GM12878 (cell line): ENCODE measurements around the gene PLEKHN1. TPM values are rescaled to one million over a fixed set of nuclear protein-coding genes. Genes with fewer than 3 reads are reported as not detected.

Source experiments
- ATAC-seq: fragments of 200-7000 bp; cut with Tn5 transposase; 3 replicates; pipeline ENCODE4 v1.9.1; 2020; ENCODE audit warnings: mild to moderate bottlenecking, moderate library complexity
- BruUV-seq: library from RNA; stranded (reverse); fragments of 400-500 nt; replicated peaks from 2 replicates; lab custom pipeline; 2021; lab: Mats Ljungman, UMichigan
- CTCF ChIA-PET: fragments of 300-600 bp; sonication (Branson Sonifier 250); formaldehyde crosslinking; extraction: SDS; loops from one replicate; lab custom pipeline; 2021; ENCODE audit warnings: inconsistent platforms; lab: Yijun Ruan, JAX
- POLR2A ChIA-PET: fragments of 350-600 bp; formaldehyde crosslinking; extraction: SDS; loops from one replicate; lab custom pipeline; 2021; ENCODE audit warnings: inconsistent platforms; lab: Charles Lee
- RAD21 ChIA-PET: fragments of 300-600 bp; sonication (Branson Sonifier 250); formaldehyde crosslinking; loops from one replicate; lab custom pipeline; 2023; ENCODE audit warnings: antibody characterized with exemption; ENCODE audit not compliant: unreplicated experiment; lab: Charles Lee
- SMC1A ChIA-PET: fragments of 300-600 bp; sonication (Branson Sonifier 250); formaldehyde crosslinking; loops from one replicate; lab custom pipeline; 2023; ENCODE audit not compliant: unreplicated experiment, uncharacterized antibody; lab: Charles Lee
- DNase-seq: peaks from one replicate; pipeline ENCODE4 v3.0.0-alpha.2; 2011; ENCODE audit warnings: low read depth, low spot score
- FAIRE-seq: peaks from 3 replicates; lab custom pipeline; 2011; peaks lifted over from hg19 to GRCh38; lab: Jason Lieb, UNC
- H2AFZ ChIP-seq: 2 replicates; pipeline ENCODE4 v1.6.0; 2011; ENCODE audit warnings: low read depth, low read length, control low read depth; ENCODE audit not compliant: control insufficient read depth
- H3K27ac ChIP-seq: 2 replicates; pipeline ENCODE4 v1.5.1; 2011; ENCODE audit warnings: control low read depth; ENCODE audit not compliant: control insufficient read depth, insufficient read depth
- H3K27me3 ChIP-seq, 2 experiments: replicated peaks in 1 of 2; 2 replicates each; pipeline versions ENCODE4 v1.6.0 to v1.6.1; 2011; ENCODE audit warnings: low read length in 1 of 2; ENCODE audit not compliant: control insufficient read depth in 2 of 2, insufficient read depth in 2 of 2
- H3K36me3 ChIP-seq, 2 experiments: 2 replicates each; pipeline ENCODE4 v1.5.1; 2011; ENCODE audit warnings: low read length in 1 of 2; ENCODE audit not compliant: control insufficient read depth in 2 of 2, insufficient read depth in 2 of 2
- H3K4me1 ChIP-seq: 2 replicates; pipeline ENCODE4 v1.6.1; 2011; ENCODE audit warnings: mild to moderate bottlenecking, low read length, moderate library complexity, mixed read lengths; ENCODE audit not compliant: control insufficient read depth, insufficient read depth
- H3K4me2 ChIP-seq: 2 replicates; pipeline ENCODE4 v1.6.0; 2011; ENCODE audit warnings: control low read depth; ENCODE audit not compliant: control insufficient read depth, insufficient read depth
- H3K4me3 ChIP-seq: fragments of 200-600 bp; sonication (generic); 2 replicates; pipeline ENCODE4 v1.5.1; 2016
- H3K79me2 ChIP-seq: 2 replicates; pipeline ENCODE4 v1.6.0; 2011; ENCODE audit warnings: low read length; ENCODE audit not compliant: control insufficient read depth, insufficient read depth
- H3K9ac ChIP-seq: 2 replicates; pipeline ENCODE4 v1.8.0; 2011; ENCODE audit warnings: low read length, control low read depth, mixed read lengths; ENCODE audit not compliant: control insufficient read depth, insufficient read depth
- H3K9me3 ChIP-seq: replicated peaks from 3 replicates; pipeline ENCODE4 v1.5.1; 2011; ENCODE audit warnings: mild to moderate bottlenecking, low read length; ENCODE audit not compliant: control insufficient read depth, insufficient read depth
- H4K20me1 ChIP-seq: 2 replicates; pipeline ENCODE4 v1.6.0; 2011; ENCODE audit not compliant: control insufficient read depth, insufficient read depth
- ATF3 ChIP-seq: IDR thresholded peaks from 2 replicates; pipeline ENCODE4 v1.6.1; 2011; ENCODE audit warnings: low read depth, mild to moderate bottlenecking, low read length, moderate library complexity, borderline replicate concordance; ENCODE audit errors: extremely low read depth
- EGR1 ChIP-seq, 2 experiments: IDR thresholded peaks; 1 replicate in 1 of 2; 2 replicates in 1 of 2; pipeline ENCODE4 v1.6.1; 2011 to 2012; ENCODE audit warnings: low read depth in 2 of 2, low read length in 2 of 2, borderline replicate concordance in 1 of 2, mild to moderate bottlenecking in 1 of 2, moderate library complexity in 1 of 2
- EP300 ChIP-seq, 2 experiments: fragments of 150-350 bp in 1 of 2; IDR thresholded peaks; 2 replicates each; pipeline ENCODE4 v1.6.1; 2011 to 2012; ENCODE audit warnings: low read depth in 2 of 2, low read length in 2 of 2, borderline replicate concordance in 1 of 2, improper control_type of control experiment in 1 of 2, inconsistent platforms in 1 of 2; ENCODE audit not compliant: control insufficient read depth in 1 of 2
- KAT2A ChIP-seq: conservative IDR thresholded peaks from 2 replicates; pipeline ENCODE4 v1.6.1; 2011; ENCODE audit warnings: low read depth, low read length; ENCODE audit not compliant: control insufficient read depth
- MLLT1 ChIP-seq: fragments of 450-650 bp; IDR thresholded peaks from 2 replicates; pipeline ENCODE4 v1.6.1; 2016; ENCODE audit warnings: mild to moderate bottlenecking
- NRF1 ChIP-seq: conservative IDR thresholded peaks from 2 replicates; pipeline ENCODE4 v1.6.1; 2011; ENCODE audit warnings: mild to moderate bottlenecking, low read depth, low read length, improper control_type of control experiment
- POU2F2 ChIP-seq: IDR thresholded peaks from 3 replicates; pipeline ENCODE4 v1.6.1; 2011; ENCODE audit warnings: low read depth, mild to moderate bottlenecking, low read length, borderline replicate concordance
- RBBP5 ChIP-seq: fragments of 200-600 bp; sonication (generic); conservative IDR thresholded peaks from 2 replicates; pipeline ENCODE4 v1.6.1; 2016
- SIN3A ChIP-seq: IDR thresholded peaks from 2 replicates; pipeline ENCODE4 v1.6.1; 2012; ENCODE audit warnings: low read depth, low read length, improper control_type of control experiment
- SKIL ChIP-seq: fragments of 450-650 bp; IDR thresholded peaks from 2 replicates; pipeline ENCODE4 v1.6.1; 2017; ENCODE audit warnings: mild to moderate bottlenecking, low read depth, inconsistent platforms; ENCODE audit not compliant: poor library complexity, severe bottlenecking
- SMARCA5 ChIP-seq: fragments of 450-650 bp; IDR thresholded peaks from 2 replicates; pipeline ENCODE4 v1.6.1; 2017; ENCODE audit warnings: mild to moderate bottlenecking
- USF2 ChIP-seq: IDR thresholded peaks from 2 replicates; pipeline ENCODE4 v1.6.1; 2011; ENCODE audit warnings: low read depth, low read length, improper control_type of control experiment, borderline replicate concordance
- ZBTB4 ChIP-seq: fragments of 450-650 bp; formaldehyde crosslinking; IDR thresholded peaks from 2 replicates; pipeline ENCODE4 v1.4.0; 2022; ENCODE audit warnings: mild to moderate bottlenecking, moderate library complexity
- WGBS: methylation state at CpG from one replicate; pipeline ENCODE4 v1.1.6; 2016; ENCODE audit warnings: low lambda C conversion rate; ENCODE audit not compliant: insufficient replicate concordance, insufficient coverage; ENCODE audit errors: missing lambda C conversion rate; 5-methylcytosine and 5-hydroxymethylcytosine counted together
- in situ Hi-C: fragments of 300-500 bp; cut with MboI; formaldehyde crosslinking; loops from 9 replicates; pipeline ENCODE4 v1.14.3; 2018; ENCODE audit warnings: mixed read lengths
- intact Hi-C: fragments of 100-400 bp; cut with micrococcal nuclease; formaldehyde crosslinking; loops from one replicate; pipeline ENCODE4 v1.14.2; 2022; ENCODE audit not compliant: unreplicated experiment
- polyA plus RNA-seq, 11 experiments: library from polyadenylated mRNA; depleted of rRNA in 4 of 11; unstranded in 6 of 11; stranded (reverse) in 5 of 11; fragments of >200 nt; fragmentation: Nextera tagmentation in 4 of 11; fragmentation: Illumina TruSeq in 1 of 11; extraction: Ambion mirVana in 4 of 11; extraction: Trizol in 1 of 11; gene quantifications; 1 replicate in 1 of 11; 2 replicates in 10 of 11; pipeline versions ENCODE4 v1.2.1 to v1.2.3, GENCODE V29; 2011 to 2016; ENCODE audit warnings: inconsistent platforms in 2 of 11, missing spikeins in 2 of 11, low read depth in 1 of 11
- total RNA-seq, 4 experiments: library from RNA; depleted of rRNA in 3 of 4; stranded (reverse); fragments of >200 nt in 3 of 4; fragmentation: Illumina TruSeq in 1 of 4; extraction: Trizol in 1 of 4; gene quantifications; 2 replicates each; pipeline versions ENCODE4 v1.2.1 to v1.2.3, GENCODE V29; 2013 to 2021

Gene PLEKHN1
- total and polyA plus RNA-seq, 10 of the 15 experiments (the other 5 are each of a cell fraction or from before 2014, with no cell fraction given): 0.04 to 0.26 (median 0.18) TPM; not detected in 6

- TF ChIP-seq USF2 (no peak), SMARCA5 (no peak), NRF1 (no peak), POU2F2 (no peak), EP300 (IDR thresholded peaks at IDR 0.05; ENCODE audit: borderline replicate concordance in 1 of 2, control insufficient read depth in 1 of 2, low read depth in 2 of 2, low read length in 2 of 2) (no peak), EGR1 (IDR thresholded peaks at IDR 0.05; ENCODE audit: borderline replicate concordance in 1 of 2, low read depth in 2 of 2, low read length in 2 of 2) (no peak), SKIL (no peak)
- TF ChIP-seq, all 136 proteins: peak for 0
These were observed 7.4 kb downstream of the PLEKHN1 start (continued) for GRCh38 chr1:973459-974292.

GRCh38 chr1:974293-974640 is 8.0 kb downstream of the PLEKHN1 start:
- in situ Hi-C loops (no loop called here), intact Hi-C loops (no loop called here)
- Histone ChIP-seq H3K27me3 (no peaks in the 10 kb centered on the region), H2AFZ (no peak overlapping the region), H3K4me1 (no peaks in the 10 kb centered on the region), H3K79me2 (no peaks in the 10 kb centered on the region), H3K9ac (no peak overlapping the region), H3K27ac (no peak overlapping the region), H3K4me3 (no peak overlapping the region), H3K36me3 (no peaks in the 10 kb centered on the region), H3K4me2 (no peak overlapping the region), H4K20me1 (no peaks in the 10 kb centered on the region), H3K9me3 (no peaks in the 10 kb centered on the region; the same call in 2 of the 3 replicates)
- DNase-seq: no peak
- CTCF ChIA-PET: no interaction called here
- RAD21 ChIA-PET: no interaction called here
- ATAC-seq: no peak
- BruUV-seq: no TSS peak
- no peak for FAIRE-seq
- POLR2A ChIA-PET: no interaction called here
- 47% methylated on average over 11 of the region's 11 CpGs for WGBS
- SMC1A ChIA-PET: no interaction called here
- TF ChIP-seq MLLT1 (no peak), KAT2A (no peak), ATF3 (no peak), ZBTB4 (CRISPR knock-in tag) (no peak), RBBP5 (no peak), SIN3A (no peak)
